GM21737 (cell line): ENCODE results near the gene RAPH1.
"Not testable (repeated sequence)": the region's sequence is repeated elsewhere in the genome, so short reads cannot be mapped to it uniquely, and the experiment has no call there.

ENCODE experiments used
- ATAC-seq: cut with Tn5 transposase; IDR thresholded peaks from one replicate; pipeline ENCODE4 v1.9.1; 2021; ENCODE audit warnings: mild to moderate bottlenecking, moderate library complexity; ENCODE audit not compliant: unreplicated experiment

RAPH1 gene

DNA sequence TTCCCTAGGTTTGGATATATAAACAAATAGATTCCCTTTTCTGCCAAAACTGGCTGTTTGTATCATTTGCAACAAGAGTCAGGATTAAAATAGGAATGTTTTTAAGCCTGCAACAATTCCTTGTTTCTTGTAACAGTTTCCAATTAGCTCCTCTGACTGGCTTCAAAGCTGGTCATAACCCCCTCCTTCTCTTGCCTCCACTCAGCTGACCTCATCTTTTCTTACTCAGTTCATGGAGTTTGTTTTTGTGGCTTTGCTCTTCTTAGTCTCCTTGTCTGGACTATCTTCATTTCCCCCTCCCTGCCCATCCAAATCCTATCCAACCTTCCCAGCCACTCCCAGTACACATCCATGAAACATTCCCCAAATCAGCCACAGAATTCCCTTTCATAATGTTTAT lies 14.3 kb upstream of the RAPH1 start:
- no peak for ATAC-seq

DNA sequence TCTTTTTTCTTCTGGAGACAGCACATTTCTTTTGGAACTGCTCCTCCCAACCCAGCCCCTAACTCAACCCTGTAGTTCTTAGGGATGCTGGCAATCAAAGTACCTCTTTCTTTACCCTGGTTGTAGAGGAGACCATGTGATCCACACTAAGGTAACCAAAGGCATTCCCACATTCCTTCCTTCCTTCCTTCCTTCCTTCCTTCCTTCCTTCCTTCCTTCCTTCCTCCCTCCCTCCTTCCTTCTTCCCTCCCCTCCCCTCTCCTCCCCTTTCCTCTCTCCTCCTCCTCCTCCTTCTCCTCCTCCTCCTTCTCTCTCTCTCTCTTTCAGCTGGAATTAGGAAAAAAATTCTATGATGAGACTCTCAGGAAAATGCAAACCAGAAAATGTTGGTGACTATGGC lies 13.8 kb upstream of the RAPH1 start:
- ATAC-seq: no peak

DNA sequence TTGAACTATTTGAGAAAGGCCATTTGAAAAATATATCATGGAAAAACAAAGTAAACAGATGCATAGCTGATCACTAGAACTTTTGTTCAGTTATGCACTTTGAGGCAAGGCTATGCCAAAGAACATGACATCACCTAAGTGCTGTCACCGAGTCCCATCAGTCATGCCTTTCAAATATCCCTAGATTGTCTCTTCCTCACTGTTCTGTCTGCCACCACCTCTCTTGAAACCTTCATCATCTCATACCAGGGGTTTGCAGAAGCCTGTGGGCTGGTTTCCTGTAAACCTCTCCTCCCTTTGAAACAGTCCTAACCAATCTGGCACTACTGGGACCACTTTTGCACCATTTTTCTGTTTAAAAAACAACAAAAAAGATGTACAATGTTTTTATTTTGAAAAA lies 12.3 kb upstream of the RAPH1 start:
- no peak for ATAC-seq

DNA sequence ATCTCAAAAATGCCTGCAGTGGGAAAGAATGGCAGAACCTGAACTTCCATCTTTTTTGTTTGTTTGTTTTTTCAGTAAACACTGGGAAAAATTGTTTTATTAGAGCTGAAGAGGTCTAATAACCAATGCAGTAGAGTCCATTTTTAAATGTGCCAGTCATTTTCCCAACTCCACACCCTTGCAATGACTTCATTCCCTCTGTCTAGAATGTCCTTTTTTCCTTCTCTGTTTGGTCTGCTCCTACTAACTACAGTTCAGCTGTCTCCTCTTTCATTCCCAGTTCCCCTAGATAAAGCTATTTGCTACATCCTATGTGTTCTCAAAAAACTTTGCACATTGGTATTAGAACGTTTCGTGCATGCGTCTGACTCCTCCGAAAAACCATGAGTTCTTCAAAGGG lies 9.3 kb upstream of the RAPH1 start:
- ATAC-seq: no peak

DNA sequence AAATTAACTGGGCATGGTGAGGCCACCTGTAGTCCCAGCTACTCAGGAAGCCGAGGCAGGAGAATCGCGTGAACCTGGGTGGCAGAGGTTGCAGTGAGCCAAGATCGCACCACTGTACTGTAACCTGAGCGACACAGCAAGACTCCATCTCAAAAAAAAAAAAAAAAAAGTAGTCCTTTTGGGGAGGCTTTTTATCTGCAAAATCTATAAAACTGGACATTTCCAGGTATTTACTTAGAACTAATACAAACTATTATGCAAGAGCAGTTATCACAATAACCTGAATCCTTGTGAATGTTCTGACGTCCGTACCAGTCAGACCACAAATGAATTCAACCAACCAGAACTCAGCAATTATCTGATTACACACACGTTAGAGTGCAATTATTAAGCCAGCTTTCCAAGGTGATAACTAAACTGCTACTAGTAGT lies 8.8 kb upstream of the RAPH1 start:
- ATAC-seq: no peak

DNA sequence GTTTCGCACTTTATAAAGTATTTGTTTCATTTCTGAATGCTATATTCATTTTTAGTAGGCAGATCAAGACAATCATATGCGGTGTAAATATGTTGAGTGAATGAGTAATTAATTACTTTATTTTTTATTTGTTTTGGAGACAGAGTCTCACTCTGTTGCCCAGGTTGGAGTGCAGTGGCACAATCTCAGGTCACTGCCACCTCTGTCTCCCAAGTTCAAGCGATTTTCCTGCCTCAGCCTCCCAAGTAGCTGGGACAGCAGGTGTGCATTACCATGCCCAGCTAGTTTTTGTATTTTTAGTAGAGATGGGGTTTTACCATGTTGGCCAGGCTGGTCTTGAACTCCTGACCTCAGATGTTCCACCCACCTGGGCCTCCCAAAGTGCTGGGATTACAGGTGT lies 5.5 kb upstream of the RAPH1 start:
- not testable (repeated sequence) for ATAC-seq

DNA sequence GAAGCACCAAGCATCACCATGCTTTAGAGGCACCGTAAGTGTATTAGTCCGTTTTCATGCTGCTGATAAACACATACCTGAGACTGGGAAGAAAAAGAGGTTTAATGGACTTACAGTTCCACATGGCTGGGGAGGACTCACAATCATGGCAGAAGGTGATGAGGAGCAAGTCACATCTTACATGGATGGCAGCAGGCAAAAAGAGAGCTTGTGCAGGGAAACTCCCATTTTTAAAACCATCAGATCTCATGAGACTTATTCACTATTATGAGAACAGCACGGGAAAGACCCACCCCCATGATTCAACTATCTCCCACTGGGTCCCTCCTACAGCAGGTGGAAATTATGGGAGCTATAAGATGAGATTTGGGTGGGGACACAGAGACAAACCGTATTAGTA lies 3.1 kb upstream of the RAPH1 start:
- ATAC-seq: not testable (repeated sequence)

DNA sequence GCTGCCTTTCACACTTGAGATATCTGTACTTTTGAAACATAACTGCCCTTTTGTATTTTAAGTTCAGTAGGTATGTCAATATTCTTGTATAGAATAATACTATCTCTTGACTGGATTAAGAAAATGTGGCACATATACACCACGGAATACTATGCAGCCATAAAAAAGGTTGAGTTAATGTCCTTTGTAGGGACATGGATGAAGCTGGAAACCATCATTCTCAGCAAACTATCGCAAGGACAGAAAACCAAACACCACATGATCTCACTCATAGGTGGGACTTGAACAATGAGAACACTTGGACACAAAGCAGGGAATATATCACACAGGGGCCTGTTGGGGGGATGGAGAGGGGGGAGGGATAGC lies 1.5 kb upstream of the RAPH1 start:
- ATAC-seq: not testable (repeated sequence)

DNA sequence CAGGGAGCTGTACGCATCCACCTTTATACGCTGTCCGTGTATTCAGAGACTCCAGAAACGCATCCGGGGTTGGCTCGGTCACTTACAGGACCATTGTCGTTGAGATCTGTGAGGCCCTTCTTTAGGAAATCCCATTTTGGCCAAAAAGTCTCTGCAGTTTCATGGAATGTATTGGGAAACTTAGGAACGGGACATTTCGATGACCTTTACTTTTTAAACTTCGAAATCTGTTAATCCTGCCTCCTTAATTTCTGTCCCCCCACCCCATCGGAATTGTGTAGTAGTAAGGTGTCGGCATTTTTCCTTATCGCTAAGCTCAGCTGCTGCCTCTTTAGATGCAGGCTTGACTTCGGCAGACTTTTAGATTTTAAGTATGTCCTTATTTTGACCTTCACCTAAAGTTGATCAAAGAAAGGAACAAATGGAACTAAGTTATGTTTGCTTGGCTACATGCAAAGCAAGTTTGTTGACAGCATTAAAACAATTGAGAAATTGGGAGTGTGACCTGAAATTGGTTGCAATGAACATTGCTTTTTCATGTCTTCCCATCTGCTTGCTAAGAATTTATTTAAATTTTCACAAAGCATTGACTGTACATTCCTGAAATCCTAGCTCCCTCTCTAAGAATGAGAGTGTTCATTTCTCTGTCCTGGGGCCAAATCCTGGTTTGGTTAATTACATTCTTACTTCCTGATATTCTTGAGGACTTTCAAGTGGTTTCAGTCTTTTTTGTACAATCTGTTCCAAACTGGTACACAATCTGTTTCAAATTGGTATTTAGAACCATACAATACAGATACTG lies 884 bp upstream of the RAPH1 start:
- no peak for ATAC-seq

DNA sequence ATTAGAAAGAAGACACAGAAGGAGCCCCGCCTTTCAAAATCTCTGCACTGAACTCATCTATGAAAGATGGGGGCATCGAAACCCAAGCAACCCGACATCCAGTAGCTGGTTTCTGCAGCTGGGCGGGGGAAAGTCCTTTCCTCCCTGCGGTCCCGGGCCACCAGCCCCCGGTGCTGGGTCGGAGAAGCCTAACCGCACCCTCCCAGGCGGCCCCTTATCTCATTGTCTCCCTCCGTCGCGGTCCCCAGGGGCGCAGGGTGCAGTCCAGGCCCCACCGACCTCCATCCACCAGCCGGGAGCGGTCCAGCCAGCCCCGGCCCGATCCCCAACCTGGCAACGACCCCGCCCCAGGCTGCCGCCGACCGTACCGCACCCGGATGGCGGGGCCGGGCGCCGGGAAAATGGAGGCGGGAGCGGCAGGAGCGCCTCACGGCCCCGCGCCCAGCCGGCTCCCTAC lies 452 bp downstream of the RAPH1 start:
- peak; percentile 38 for ATAC-seq

DNA sequence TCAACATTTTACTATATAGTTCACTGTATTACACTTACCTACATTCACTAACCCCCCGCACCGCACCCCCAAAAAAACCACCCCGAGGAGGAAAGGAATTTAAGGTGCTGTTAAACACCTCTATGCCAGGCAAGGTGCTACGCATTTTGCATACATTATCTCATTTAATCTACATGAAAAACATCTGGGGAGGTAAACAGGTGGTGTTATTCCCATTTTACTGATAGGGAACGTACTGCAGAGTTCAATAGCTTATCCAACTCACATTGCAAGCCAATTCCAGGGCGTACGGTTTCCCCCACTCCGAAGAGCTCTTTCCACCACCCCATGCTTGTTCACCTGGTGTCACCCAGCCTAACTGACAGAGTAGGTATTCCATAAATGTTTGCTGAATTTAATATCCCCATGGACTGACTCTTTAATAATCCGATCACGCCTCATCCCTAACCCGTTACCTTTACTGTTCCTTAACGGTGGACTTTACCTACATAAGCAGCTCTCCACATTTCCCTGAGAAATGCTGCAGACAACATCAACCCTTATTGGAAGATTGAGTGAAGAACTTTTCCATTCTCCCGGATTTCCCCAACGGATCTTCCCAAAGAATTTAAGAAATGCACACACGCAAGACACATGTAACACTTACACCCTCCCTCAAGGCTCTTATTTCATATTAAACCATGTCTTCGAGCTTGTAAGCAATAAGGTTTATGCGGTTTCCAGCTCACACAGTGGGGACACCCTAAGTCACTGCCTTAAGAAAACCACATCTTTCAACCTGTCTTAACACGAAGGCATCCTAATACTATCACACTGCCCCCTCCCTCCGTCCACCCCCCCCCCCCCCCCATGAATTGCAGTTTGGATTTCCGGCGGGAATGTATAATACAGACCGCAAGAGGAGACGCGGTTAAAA lies 1.2 kb downstream of the RAPH1 start:
- no peak for ATAC-seq

DNA sequence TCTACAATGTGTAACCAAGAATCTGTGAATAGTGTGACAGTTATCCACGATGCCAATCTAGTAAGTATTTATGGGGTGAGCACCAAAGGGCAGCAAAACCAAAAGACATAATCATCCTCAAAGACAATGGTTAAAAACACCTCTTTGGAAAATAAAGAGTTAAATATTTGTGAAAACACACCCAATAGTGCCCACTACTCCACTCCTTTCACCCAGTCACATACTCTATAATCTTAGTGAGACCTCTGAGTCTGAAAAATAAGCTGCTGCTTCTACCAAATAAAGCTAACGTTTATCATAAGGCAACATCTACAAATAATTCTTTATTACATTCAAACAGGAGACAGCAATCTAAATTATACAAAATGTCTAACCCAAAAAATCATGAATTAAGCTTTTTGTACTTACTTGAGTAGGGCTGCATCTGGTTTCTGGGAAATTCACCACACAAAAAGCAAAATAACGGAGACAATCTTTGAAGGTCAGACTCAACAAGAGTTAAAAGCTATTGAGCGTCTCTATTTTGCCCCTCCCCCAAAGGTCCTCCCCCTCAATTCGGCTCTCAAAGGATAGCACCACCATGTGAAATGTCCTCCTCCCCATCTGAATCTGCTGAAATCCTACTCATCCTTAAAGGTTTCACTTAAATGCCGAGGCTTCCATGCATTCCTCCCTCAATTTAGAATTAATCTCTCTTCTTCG lies 2.0 kb downstream of the RAPH1 start:
- ATAC-seq: no peak

DNA sequence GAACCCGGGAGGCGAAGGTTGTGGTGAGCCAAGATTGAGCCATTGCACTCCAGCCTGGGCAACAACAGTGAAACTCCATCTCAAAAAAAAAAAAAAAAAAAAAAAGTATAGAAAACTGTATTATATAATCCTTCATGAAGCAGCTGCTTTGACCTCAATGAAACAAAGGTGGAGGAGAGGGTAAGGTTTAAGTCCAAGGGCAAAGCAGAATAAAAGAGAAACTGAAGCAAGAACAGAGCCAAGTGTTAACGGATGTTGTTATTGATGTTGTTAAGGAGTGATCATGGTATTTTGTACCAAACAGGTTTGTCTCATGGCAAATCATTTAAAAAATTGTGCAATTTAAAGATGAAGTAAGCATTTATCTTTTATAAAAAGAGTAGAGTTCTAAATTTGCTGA lies 7.4 kb downstream of the RAPH1 start:
- no peak for ATAC-seq

DNA sequence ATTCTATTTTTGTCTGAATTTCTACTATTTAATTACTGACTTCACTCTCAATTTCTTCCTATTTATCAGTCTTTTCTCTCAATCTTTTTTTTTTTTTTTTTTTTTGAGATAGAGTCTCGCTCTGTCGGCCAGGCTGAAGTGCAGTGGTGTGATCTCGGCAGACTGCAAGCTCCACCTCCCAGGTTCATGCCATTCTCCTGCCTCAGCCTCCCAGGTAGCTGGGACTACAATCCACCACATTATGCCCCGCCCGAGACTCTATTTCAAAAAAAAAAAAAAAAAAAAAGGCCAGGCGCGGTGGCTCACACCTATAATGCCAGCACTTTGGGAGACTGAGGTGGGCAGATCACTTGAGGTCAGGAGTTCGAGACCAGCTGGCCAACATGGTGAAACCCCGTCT lies 21.8 kb downstream of the RAPH1 start:
- ATAC-seq: not testable (repeated sequence)

DNA sequence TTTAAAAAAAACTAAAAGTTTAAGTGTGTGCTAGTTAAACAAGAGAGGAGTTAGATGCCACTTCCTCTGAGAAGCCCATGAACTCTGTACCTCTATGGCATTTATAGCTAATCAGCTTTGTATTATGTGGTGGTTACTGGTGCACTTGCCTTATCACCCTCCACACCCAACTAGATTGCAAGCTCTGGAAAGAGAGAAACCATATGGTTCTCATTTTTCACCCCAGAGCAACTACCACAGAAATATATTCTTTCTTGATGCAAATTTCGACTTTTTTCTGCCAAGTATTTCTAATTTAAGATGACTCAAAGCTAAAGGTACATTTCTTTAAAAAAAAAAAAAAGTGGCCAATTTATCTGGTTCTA lies 24.2 kb downstream of the RAPH1 start:
- no peak for ATAC-seq

DNA sequence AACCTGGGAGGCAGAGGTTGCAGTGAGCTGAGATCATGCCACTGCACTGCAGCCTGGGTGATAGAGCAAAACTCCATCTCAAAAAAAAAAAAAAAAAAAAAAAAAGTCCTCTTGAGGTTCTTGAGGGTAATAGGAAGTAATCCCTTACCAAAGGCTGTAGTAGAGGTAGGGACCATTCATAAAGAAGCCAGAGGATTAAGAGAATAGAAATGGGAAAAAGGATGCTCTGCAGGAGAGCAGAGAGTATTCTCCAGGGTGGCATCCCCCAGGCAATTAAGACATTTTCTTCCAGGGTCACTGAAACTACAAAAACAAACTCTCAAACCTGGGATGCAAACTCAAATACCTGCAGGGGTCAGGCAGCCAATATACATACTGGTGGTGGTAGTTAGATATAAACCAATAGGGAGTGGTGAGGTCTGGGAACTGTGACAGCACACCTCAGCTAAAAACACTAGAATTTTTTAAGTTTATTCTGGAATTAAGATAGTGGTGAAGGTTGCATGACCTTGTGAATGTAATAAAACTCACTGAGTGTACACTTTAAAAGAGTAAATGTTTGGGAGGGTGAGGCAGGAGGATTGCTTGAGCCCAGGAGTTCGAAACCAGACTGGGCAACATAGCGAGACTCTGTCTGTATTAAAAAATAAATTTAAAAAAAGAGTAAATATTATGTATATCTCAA lies 24.7 kb downstream of the RAPH1 start:
- ATAC-seq: no peak

DNA sequence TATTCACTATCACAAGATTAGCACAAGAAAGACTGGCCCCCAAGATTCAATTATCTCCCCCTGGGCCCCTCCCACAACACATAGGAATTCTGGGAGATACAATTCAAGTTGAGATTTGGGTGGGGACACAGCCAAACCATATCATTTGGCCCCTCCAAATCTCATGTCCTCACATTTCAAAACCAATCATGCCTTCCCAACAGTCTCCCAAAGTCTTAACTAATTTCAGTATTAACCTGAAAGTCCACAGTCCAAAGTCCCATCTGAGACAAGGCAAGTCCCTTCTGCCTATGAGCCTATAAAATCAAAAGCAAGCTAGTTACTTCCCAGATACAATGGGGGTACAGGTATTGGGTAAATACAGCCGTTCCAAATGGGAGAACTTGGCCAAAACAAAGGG lies 31.6 kb downstream of the RAPH1 start:
- ATAC-seq: not testable (repeated sequence)

DNA sequence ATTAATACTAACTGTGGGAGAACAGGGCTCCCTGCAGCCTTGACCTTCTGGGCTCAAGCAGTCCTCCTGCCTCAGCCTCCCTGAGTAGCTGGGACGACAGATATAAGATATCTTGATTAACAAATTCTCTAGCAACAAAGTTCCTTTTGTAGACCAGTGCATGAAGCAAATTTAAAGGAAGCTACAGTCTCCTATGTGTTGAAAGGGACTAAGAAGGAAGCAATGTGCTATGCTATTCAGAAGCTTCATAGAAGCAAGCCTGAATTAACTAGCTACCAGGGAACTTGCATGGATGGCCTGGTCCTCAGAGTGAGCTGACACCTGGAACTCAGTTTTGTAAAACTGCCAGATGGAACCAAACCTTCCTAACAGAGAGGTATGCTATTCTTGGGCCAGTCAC lies 33.2 kb downstream of the RAPH1 start:
- ATAC-seq: no peak

DNA sequence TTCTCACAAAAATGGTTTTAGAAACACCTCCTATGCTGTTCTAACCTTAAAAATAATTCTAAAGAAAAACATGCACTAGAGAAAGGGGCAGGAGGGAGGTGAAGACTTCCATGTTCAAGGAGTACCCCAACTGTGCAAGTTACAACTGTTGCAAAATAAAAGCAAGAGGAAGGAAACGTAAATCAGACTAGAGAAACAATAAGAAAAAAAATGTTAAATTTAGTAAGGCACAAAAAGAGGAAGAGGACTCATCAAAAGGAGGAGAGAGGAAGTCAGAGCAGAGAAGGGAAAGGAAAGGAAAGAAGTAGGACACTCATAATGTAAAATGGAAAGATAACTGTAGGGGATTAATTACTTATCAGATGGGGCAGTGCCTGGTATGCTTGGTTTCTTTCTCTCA lies 34.1 kb downstream of the RAPH1 start:
- no peak for ATAC-seq

DNA sequence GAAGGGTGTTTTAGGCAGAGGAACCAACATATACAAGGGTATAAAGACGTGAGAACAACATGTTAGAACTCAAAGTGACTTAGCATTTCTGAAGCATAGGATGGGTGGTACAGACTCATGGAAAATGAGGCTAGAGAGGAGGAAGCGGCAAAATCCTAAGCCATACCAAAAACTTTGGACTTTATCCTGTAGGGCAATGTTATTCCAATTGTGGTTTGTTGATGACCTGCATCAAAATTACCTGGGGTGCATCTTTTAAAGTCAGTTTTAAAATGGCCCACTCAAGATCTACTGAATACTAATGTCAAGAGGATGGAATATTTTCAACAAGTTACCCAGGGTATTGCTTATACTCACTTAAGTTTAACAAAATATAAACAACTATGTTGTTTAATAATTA lies 34.8 kb downstream of the RAPH1 start:
- ATAC-seq: no peak

DNA sequence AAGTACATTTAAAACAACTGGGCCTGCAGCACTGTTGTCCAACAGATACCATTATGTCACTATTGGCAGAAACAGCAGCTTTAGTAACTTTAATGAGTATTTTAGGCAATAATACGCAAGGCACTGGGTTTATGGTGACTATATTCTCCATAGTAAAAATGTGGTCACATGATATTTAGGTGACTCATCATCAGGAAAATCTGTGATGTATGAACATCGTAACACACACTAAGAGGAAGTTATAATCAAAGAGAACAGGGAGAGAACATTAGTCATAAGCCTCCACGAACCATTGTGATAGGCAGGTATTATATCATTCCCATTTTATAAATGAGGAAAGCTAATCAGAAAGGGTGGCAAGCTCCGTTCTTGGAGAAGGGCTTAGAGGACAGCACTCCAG lies 36.9 kb downstream of the RAPH1 start:
- ATAC-seq: no peak
